GM12878 (cell line): ENCODE results near the gene NCKAP5. TPM values are rescaled to one million over a fixed set of nuclear protein-coding genes. Genes with fewer than 3 reads are reported as not detected.

Experiments
- ATAC-seq: fragments of 200-7000 bp; cut with Tn5 transposase; 3 replicates; pipeline ENCODE4 v1.9.1; 2020; ENCODE audit warnings: mild to moderate bottlenecking, moderate library complexity
- BruUV-seq: library from RNA; stranded (reverse); fragments of 400-500 nt; replicated peaks from 2 replicates; lab custom pipeline; 2021; lab: Mats Ljungman, UMichigan
- CTCF ChIA-PET: fragments of 300-600 bp; sonication (Branson Sonifier 250); formaldehyde crosslinking; extraction: SDS; loops from one replicate; lab custom pipeline; 2021; ENCODE audit warnings: inconsistent platforms; lab: Yijun Ruan, JAX
- POLR2A ChIA-PET: fragments of 350-600 bp; formaldehyde crosslinking; extraction: SDS; loops from one replicate; lab custom pipeline; 2021; ENCODE audit warnings: inconsistent platforms; lab: Charles Lee
- RAD21 ChIA-PET: fragments of 300-600 bp; sonication (Branson Sonifier 250); formaldehyde crosslinking; loops from one replicate; lab custom pipeline; 2023; ENCODE audit warnings: antibody characterized with exemption; ENCODE audit not compliant: unreplicated experiment; lab: Charles Lee
- SMC1A ChIA-PET: fragments of 300-600 bp; sonication (Branson Sonifier 250); formaldehyde crosslinking; loops from one replicate; lab custom pipeline; 2023; ENCODE audit not compliant: unreplicated experiment, uncharacterized antibody; lab: Charles Lee
- DNase-seq: peaks from one replicate; pipeline ENCODE4 v3.0.0-alpha.2; 2011; ENCODE audit warnings: low read depth, low spot score
- FAIRE-seq: peaks from 3 replicates; lab custom pipeline; 2011; peaks lifted over from hg19 to GRCh38; lab: Jason Lieb, UNC
- H2AFZ ChIP-seq: 2 replicates; pipeline ENCODE4 v1.6.0; 2011; ENCODE audit warnings: low read depth, low read length, control low read depth; ENCODE audit not compliant: control insufficient read depth
- H3K27ac ChIP-seq: 2 replicates; pipeline ENCODE4 v1.5.1; 2011; ENCODE audit warnings: control low read depth; ENCODE audit not compliant: control insufficient read depth, insufficient read depth
- H3K27me3 ChIP-seq, 2 experiments: replicated peaks in 1 of 2; 2 replicates each; pipeline versions ENCODE4 v1.6.0 to v1.6.1; 2011; ENCODE audit warnings: low read length in 1 of 2; ENCODE audit not compliant: control insufficient read depth in 2 of 2, insufficient read depth in 2 of 2
- H3K36me3 ChIP-seq, 2 experiments: 2 replicates each; pipeline ENCODE4 v1.5.1; 2011; ENCODE audit warnings: low read length in 1 of 2; ENCODE audit not compliant: control insufficient read depth in 2 of 2, insufficient read depth in 2 of 2
- H3K4me1 ChIP-seq: 2 replicates; pipeline ENCODE4 v1.6.1; 2011; ENCODE audit warnings: mild to moderate bottlenecking, low read length, moderate library complexity, mixed read lengths; ENCODE audit not compliant: control insufficient read depth, insufficient read depth
- H3K4me2 ChIP-seq: 2 replicates; pipeline ENCODE4 v1.6.0; 2011; ENCODE audit warnings: control low read depth; ENCODE audit not compliant: control insufficient read depth, insufficient read depth
- H3K4me3 ChIP-seq: fragments of 200-600 bp; sonication (generic); 2 replicates; pipeline ENCODE4 v1.5.1; 2016
- H3K79me2 ChIP-seq: 2 replicates; pipeline ENCODE4 v1.6.0; 2011; ENCODE audit warnings: low read length; ENCODE audit not compliant: control insufficient read depth, insufficient read depth
- H3K9ac ChIP-seq: 2 replicates; pipeline ENCODE4 v1.8.0; 2011; ENCODE audit warnings: low read length, control low read depth, mixed read lengths; ENCODE audit not compliant: control insufficient read depth, insufficient read depth
- H3K9me3 ChIP-seq: replicated peaks from 3 replicates; pipeline ENCODE4 v1.5.1; 2011; ENCODE audit warnings: mild to moderate bottlenecking, low read length; ENCODE audit not compliant: control insufficient read depth, insufficient read depth
- H4K20me1 ChIP-seq: 2 replicates; pipeline ENCODE4 v1.6.0; 2011; ENCODE audit not compliant: control insufficient read depth, insufficient read depth
- CEBPB ChIP-seq, 2 experiments: fragments of 150-350 bp in 1 of 2; IDR thresholded peaks; 2 replicates each; pipeline ENCODE4 v1.6.1; 2012 to 2014; ENCODE audit warnings: low read depth in 2 of 2, low read length in 2 of 2, borderline replicate concordance in 1 of 2, inconsistent platforms in 1 of 2
- CHD1 ChIP-seq: IDR thresholded peaks from 2 replicates; pipeline ENCODE4 v1.6.1; 2012; ENCODE audit warnings: low read depth, low read length, improper control_type of control experiment
- IRF3 ChIP-seq: fragments of 450-650 bp; IDR thresholded peaks from 2 replicates; pipeline ENCODE4 v1.6.1; 2014; ENCODE audit warnings: mild to moderate bottlenecking
- NBN ChIP-seq: fragments of 450-650 bp; IDR thresholded peaks from 2 replicates; pipeline ENCODE4 v1.6.1; 2016
- NR2C1 ChIP-seq: fragments of 450-650 bp; IDR thresholded peaks from 2 replicates; pipeline ENCODE4 v1.6.1; 2017; ENCODE audit warnings: antibody characterized with exemption, mild to moderate bottlenecking, moderate library complexity
- PML ChIP-seq: IDR thresholded peaks from 2 replicates; pipeline ENCODE4 v1.6.1; 2012; ENCODE audit warnings: low read length, inconsistent platforms
- RBBP5 ChIP-seq: fragments of 200-600 bp; sonication (generic); conservative IDR thresholded peaks from 2 replicates; pipeline ENCODE4 v1.6.1; 2016
- SKIL ChIP-seq: fragments of 450-650 bp; IDR thresholded peaks from 2 replicates; pipeline ENCODE4 v1.6.1; 2017; ENCODE audit warnings: mild to moderate bottlenecking, low read depth, inconsistent platforms; ENCODE audit not compliant: poor library complexity, severe bottlenecking
- ZNF24 ChIP-seq: fragments of 450-650 bp; IDR thresholded peaks from 2 replicates; pipeline ENCODE4 v1.6.1; 2017; ENCODE audit warnings: antibody characterized with exemption, mild to moderate bottlenecking
- in situ Hi-C: fragments of 300-500 bp; cut with MboI; formaldehyde crosslinking; loops from 9 replicates; pipeline ENCODE4 v1.14.3; 2018; ENCODE audit warnings: mixed read lengths
- intact Hi-C: fragments of 100-400 bp; cut with micrococcal nuclease; formaldehyde crosslinking; loops from one replicate; pipeline ENCODE4 v1.14.2; 2022; ENCODE audit not compliant: unreplicated experiment
- polyA plus RNA-seq, 11 experiments: library from polyadenylated mRNA; depleted of rRNA in 4 of 11; unstranded in 6 of 11; stranded (reverse) in 5 of 11; fragments of >200 nt; fragmentation: Nextera tagmentation in 4 of 11; fragmentation: Illumina TruSeq in 1 of 11; extraction: Ambion mirVana in 4 of 11; extraction: Trizol in 1 of 11; gene quantifications; 1 replicate in 1 of 11; 2 replicates in 10 of 11; pipeline versions ENCODE4 v1.2.1 to v1.2.3, GENCODE V29; 2011 to 2016; ENCODE audit warnings: inconsistent platforms in 2 of 11, missing spikeins in 2 of 11, low read depth in 1 of 11
- total RNA-seq, 4 experiments: library from RNA; depleted of rRNA in 3 of 4; stranded (reverse); fragments of >200 nt in 3 of 4; fragmentation: Illumina TruSeq in 1 of 4; extraction: Trizol in 1 of 4; gene quantifications; 2 replicates each; pipeline versions ENCODE4 v1.2.1 to v1.2.3, GENCODE V29; 2013 to 2021

The NCKAP5 gene
- total and polyA plus RNA-seq, 10 of the 15 experiments (the other 5 are each of a cell fraction or from before 2014, with no cell fraction given), result 0.06 to 0.44 (median 0.16) TPM

- Histone ChIP-seq H3K9me3 (no peaks in the 10 kb centered on the region), H3K9ac (no peak overlapping the region), H3K79me2 (no peaks in the 10 kb centered on the region), H3K27ac (no peak overlapping the region), H3K4me2 (no peak overlapping the region), H3K4me1 (no peaks in the 10 kb centered on the region), H2AFZ (no peak overlapping the region), H3K27me3 (no peaks in the 10 kb centered on the region), H4K20me1 (no peaks in the 10 kb centered on the region), H3K36me3 (no peaks in the 10 kb centered on the region), H3K4me3 (no peak overlapping the region)
- FAIRE-seq (no peak), DNase-seq (no peak), ATAC-seq (no peak)
- ChIA-PET SMC1A (interaction anchor here (0.9 kb wide), 1 partner anchor 11 kb away, joined by 3 read pairs; no protein-coding TSS in a partner anchor), POLR2A (no interaction called here), RAD21 (no interaction called here), CTCF (interaction anchor here (1.7 kb wide), 1 partner anchor 12 kb away, joined by 4 read pairs; no protein-coding TSS in a partner anchor)
- in situ Hi-C loops, result no loop called here
- intact Hi-C loops, result no loop called here
- TF ChIP-seq CHD1, result no peak
- no peak for TF ChIP-seq IRF3
- no peak for TF ChIP-seq ZNF24
- no peak for TF ChIP-seq CEBPB (IDR thresholded peaks at IDR 0.05; ENCODE audit: borderline replicate concordance in 1 of 2, low read depth in 2 of 2, low read length in 2 of 2)
- TF ChIP-seq NBN, result no peak
- TF ChIP-seq RBBP5, result no peak
- no peak for TF ChIP-seq PML
- no peak for TF ChIP-seq SKIL
- no peak for TF ChIP-seq NR2C1
- no TSS peak for BruUV-seq
Measured at GRCh38 chr2:133432778-133433177, 135.5 kb downstream of the NCKAP5 start.
